ENCODE results near the gene GRIN2A.

GRIN2A gene

GRCh38 chr16:9821331-9821730, 360.9 kb downstream of the GRIN2A start:
- no peak for DNase-seq (ENCODE audit: low read depth in 3 of 3)

- DNase-seq (ENCODE audit: low read depth in 3 of 3): no peak
These were observed 361.6 kb downstream of the GRIN2A start for GRCh38 chr16:9820476-9821246.

GRCh38 chr16:9818702-9819101, 363.5 kb downstream of the GRIN2A start:
- no peak for DNase-seq (ENCODE audit: low read depth in 3 of 3)

GRCh38 chr16:9817586-9817985, 364.6 kb downstream of the GRIN2A start:
- no peak for DNase-seq (ENCODE audit: low read depth in 3 of 3)

GRCh38 chr16:9816644-9817043, 365.6 kb downstream of the GRIN2A start:
- no peak for DNase-seq (ENCODE audit: low read depth in 3 of 3)

GRCh38 chr16:9813665-9814064, 368.6 kb downstream of the GRIN2A start:
- DNase-seq (ENCODE audit: low read depth in 3 of 3): no peak

- DNase-seq (ENCODE audit: low read depth in 3 of 3): no peak
These were observed 374.0 kb downstream of the GRIN2A start for GRCh38 chr16:9808210-9808609.

- DNase-seq (ENCODE audit: low read depth in 3 of 3): no peak
These were observed 374.9 kb downstream of the GRIN2A start for GRCh38 chr16:9807302-9807701.

GRCh38 chr16:9805109-9805508, 377.1 kb downstream of the GRIN2A start:
- no peak for DNase-seq (ENCODE audit: low read depth in 3 of 3)

GRCh38 chr16:9802160-9802559, 380.1 kb downstream of the GRIN2A start:
- no peak for DNase-seq (ENCODE audit: low read depth in 3 of 3)

- no peak for DNase-seq (ENCODE audit: low read depth in 3 of 3)
These were observed 380.6 kb downstream of the GRIN2A start for GRCh38 chr16:9801651-9802050.

- DNase-seq (ENCODE audit: low read depth in 3 of 3): no peak
These were observed 382.0 kb downstream of the GRIN2A start for GRCh38 chr16:9800186-9800738.

- no peak for DNase-seq (ENCODE audit: low read depth in 3 of 3)
These were observed 383.2 kb downstream of the GRIN2A start for GRCh38 chr16:9798952-9799580.

- DNase-seq (ENCODE audit: low read depth in 3 of 3): no peak
These were observed 383.8 kb downstream of the GRIN2A start for GRCh38 chr16:9798474-9798873.

GRCh38 chr16:9797306-9797705, 384.9 kb downstream of the GRIN2A start:
- no peak for DNase-seq (ENCODE audit: low read depth in 3 of 3)

GRCh38 chr16:9793623-9794022, 388.6 kb downstream of the GRIN2A start:
- DNase-seq (ENCODE audit: low read depth in 3 of 3): no peak

GRCh38 chr16:9791556-9791955, 390.7 kb downstream of the GRIN2A start:
- DNase-seq (ENCODE audit: low read depth in 3 of 3): no peak

- DNase-seq (ENCODE audit: low read depth in 3 of 3): no peak
These were observed 392.0 kb downstream of the GRIN2A start for GRCh38 chr16:9790199-9790598.

GRCh38 chr16:9787717-9788116, 394.5 kb downstream of the GRIN2A start:
- DNase-seq (ENCODE audit: low read depth in 3 of 3): no peak

- no peak for DNase-seq (ENCODE audit: low read depth in 3 of 3)
These were observed 401.4 kb downstream of the GRIN2A start for GRCh38 chr16:9780831-9781230.

GRCh38 chr16:9778849-9779248, 403.4 kb downstream of the GRIN2A start:
- DNase-seq (ENCODE audit: low read depth in 3 of 3): no peak

- no peak for DNase-seq (ENCODE audit: low read depth in 3 of 3)
These were observed 406.2 kb downstream of the GRIN2A start for GRCh38 chr16:9775998-9776397.

- no peak for DNase-seq (ENCODE audit: low read depth in 3 of 3)
These were observed 408.9 kb downstream of the GRIN2A start for GRCh38 chr16:9773289-9773688.
